Endothelial cell of hepatic sinusoid (primary cell): Measurements from ENCODE around the gene FAM98A.

Experiments used
- in situ Hi-C: cut with HindIII; loops from 2 replicates; pipeline ENCODE4 v1.10.0; 2017; ENCODE audit warnings: low sequenced_read_pairs

The FAM98A gene

GRCh38 chr2:33599175-33599942 lies at the start of gene FAM98A:
Gene FAM98A, minus strand, starts transcription at chr2:33599299. Its CDS starts 78 bp downstream, at chr2:33599221.
- in situ Hi-C loops = no loop called here

- in situ Hi-C loops = no loop called here
Observed at GRCh38 chr2:33645861-33646260, 46.8 kb upstream of the FAM98A start.

GRCh38 chr2:33644215-33644614 lies 45.1 kb upstream of the FAM98A start:
- in situ Hi-C loops = no loop called here

- in situ Hi-C loops = no loop called here
Observed at GRCh38 chr2:33636001-33636400, 36.9 kb upstream of the FAM98A start.

- in situ Hi-C loops = no loop called here
Observed at GRCh38 chr2:33634261-33634910, 35.3 kb upstream of the FAM98A start.

- in situ Hi-C loops = no loop called here
Observed at GRCh38 chr2:33633315-33633714, 34.2 kb upstream of the FAM98A start.

GRCh38 chr2:33632831-33633230 lies 33.7 kb upstream of the FAM98A start:
- in situ Hi-C loops = no loop called here

- in situ Hi-C loops = no loop called here
Observed at GRCh38 chr2:33628031-33628827, 29.1 kb upstream of the FAM98A start.

GRCh38 chr2:33619028-33619427 lies 19.9 kb upstream of the FAM98A start:
- in situ Hi-C loops = no loop called here

GRCh38 chr2:33617989-33618388 lies 18.9 kb upstream of the FAM98A start:
- in situ Hi-C loops = no loop called here

- in situ Hi-C loops = no loop called here
Observed at GRCh38 chr2:33617401-33617800, 18.3 kb upstream of the FAM98A start.

- in situ Hi-C loops = no loop called here
Observed at GRCh38 chr2:33616873-33617272, 17.8 kb upstream of the FAM98A start.

GRCh38 chr2:33614190-33614589 lies 15.1 kb upstream of the FAM98A start:
- in situ Hi-C loops = no loop called here

- in situ Hi-C loops = no loop called here
Observed at GRCh38 chr2:33607905-33608304, 8.8 kb upstream of the FAM98A start.

- in situ Hi-C loops = no loop called here
Observed at GRCh38 chr2:33607251-33607721, 8.2 kb upstream of the FAM98A start.

GRCh38 chr2:33606622-33607021 lies 7.5 kb upstream of the FAM98A start:
- in situ Hi-C loops = no loop called here

- in situ Hi-C loops = no loop called here
Observed at GRCh38 chr2:33606100-33606499, 7.0 kb upstream of the FAM98A start.

GRCh38 chr2:33605056-33605455 lies 6.0 kb upstream of the FAM98A start:
- in situ Hi-C loops = no loop called here

GRCh38 chr2:33603416-33603815 lies 4.3 kb upstream of the FAM98A start:
- in situ Hi-C loops = no loop called here

- in situ Hi-C loops = no loop called here
Observed at GRCh38 chr2:33602201-33602830, 3.2 kb upstream of the FAM98A start.

GRCh38 chr2:33599943-33600192 lies 769 bp upstream of the FAM98A start:
- in situ Hi-C loops = no loop called here
